WTC11 (cell line): ENCODE data around the gene C17orf113. TPM values are rescaled to one million over a fixed set of nuclear protein-coding genes. Genes with fewer than 3 reads are reported as not detected.
A peak's percentile ranks its signal among the peaks of the same experiment; 100 is the strongest.

ENCODE experiments used
- ATAC-seq: fragments of 200-7000 bp; cut with Tn5 transposase; 2 replicates; pipeline ENCODE4 v1.10.0; 2021; ENCODE audit warnings: mild to moderate bottlenecking, moderate library complexity
- CTCF ChIA-PET: fragments of 300-600 bp; sonication (Branson Sonifier 250); formaldehyde crosslinking; loops from one replicate; lab custom pipeline; 2021; ENCODE audit warnings: antibody characterized with exemption; lab: Charles Lee
- POLR2A ChIA-PET: fragments of 350-600 bp; sonication (Branson Sonifier 250); formaldehyde crosslinking; loops from one replicate; lab custom pipeline; 2021; ENCODE audit warnings: antibody characterized with exemption; lab: Charles Lee
- DNase-seq: peaks from one replicate; pipeline ENCODE4 v3.0.0; 2021; ENCODE audit warnings: low spot score
- H3K27ac Mint-ChIP-seq: 2 replicates; pipeline ENCODE4 v1.8.0; 2021; ENCODE audit warnings: mixed read lengths
- H3K27me3 Mint-ChIP-seq: 2 replicates; pipeline ENCODE4 v1.8.0; 2021; ENCODE audit warnings: low read depth, mild to moderate bottlenecking, moderate library complexity, mixed read lengths
- H3K36me3 Mint-ChIP-seq: 2 replicates; pipeline ENCODE4 v1.8.0; 2021; ENCODE audit warnings: mixed read lengths
- H3K4me1 Mint-ChIP-seq: 2 replicates; pipeline ENCODE4 v1.8.0; 2022; ENCODE audit warnings: mixed read lengths
- H3K4me3 Mint-ChIP-seq: 2 replicates; pipeline ENCODE4 v1.8.0; 2021; ENCODE audit warnings: mild to moderate bottlenecking, moderate library complexity, mixed read lengths
- H3K9me3 Mint-ChIP-seq: 2 replicates; pipeline ENCODE4 v1.8.0; 2021; ENCODE audit warnings: mixed read lengths
- ATF6 ChIP-seq: sonication (generic); formaldehyde crosslinking; IDR thresholded peaks from 2 replicates; pipeline ENCODE4 v1.8.1; 2023; ENCODE audit warnings: mild to moderate bottlenecking, missing genetic modification reagents
- CREB1 ChIP-seq: sonication (generic); formaldehyde crosslinking; IDR thresholded peaks from 2 replicates; pipeline ENCODE4 v1.8.0; 2023; ENCODE audit warnings: mild to moderate bottlenecking, missing genetic modification reagents
- E2F1 ChIP-seq: sonication (generic); formaldehyde crosslinking; IDR thresholded peaks from 2 replicates; pipeline ENCODE4 v1.8.0; 2022; ENCODE audit warnings: mild to moderate bottlenecking, missing genetic modification reagents
- NR1H2 ChIP-seq: sonication (generic); formaldehyde crosslinking; IDR thresholded peaks from 2 replicates; pipeline ENCODE4 v1.9.0; 2021; ENCODE audit warnings: mild to moderate bottlenecking, moderate library complexity, missing genetic modification reagents
- NR3C1 ChIP-seq: sonication (generic); formaldehyde crosslinking; conservative IDR thresholded peaks from 2 replicates; pipeline ENCODE4 v1.8.1; 2023; ENCODE audit warnings: low read depth, mild to moderate bottlenecking, missing genetic modification reagents
- PREB ChIP-seq: sonication (generic); formaldehyde crosslinking; IDR thresholded peaks from 2 replicates; pipeline ENCODE4 v1.8.1; 2022; ENCODE audit warnings: mild to moderate bottlenecking, missing genetic modification reagents, moderate library complexity, borderline replicate concordance
- RELA ChIP-seq: sonication (generic); formaldehyde crosslinking; IDR thresholded peaks from 2 replicates; pipeline ENCODE4 v1.8.1; 2022; ENCODE audit warnings: missing genetic modification reagents, mild to moderate bottlenecking, borderline replicate concordance
- ZBTB43 ChIP-seq: sonication (generic); formaldehyde crosslinking; IDR thresholded peaks from 2 replicates; pipeline ENCODE4 v1.8.1; 2023; ENCODE audit warnings: mild to moderate bottlenecking, missing genetic modification reagents
- ZMAT4 ChIP-seq: fragments of 250-450 bp; sonication (Bioruptor Pico); IDR thresholded peaks from 2 replicates; pipeline ENCODE4 v1.9.0; 2021; ENCODE audit warnings: mild to moderate bottlenecking
- total RNA-seq: library from RNA; stranded (reverse); gene quantifications from 3 replicates; pipeline ENCODE4 v1.2.3, GENCODE V29; 2021
- TF ChIP-seq, protein P1 (sequence below): sonication (generic); formaldehyde crosslinking; IDR thresholded peaks from 2 replicates; pipeline ENCODE4 v1.8.0; 2022; ENCODE audit warnings: mild to moderate bottlenecking, missing genetic modification reagents
- TF ChIP-seq, protein P2 (sequence below): fragments of 250-450 bp; sonication (Bioruptor Pico); IDR thresholded peaks from 2 replicates; pipeline ENCODE4 v1.9.0; 2021; ENCODE audit warnings: moderate library complexity, mild to moderate bottlenecking, inconsistent platforms, borderline replicate concordance
- TF ChIP-seq, protein P3 (sequence below): sonication (generic); formaldehyde crosslinking; IDR thresholded peaks from 2 replicates; pipeline ENCODE4 v1.8.0; 2023; ENCODE audit warnings: missing genetic modification reagents, mild to moderate bottlenecking, borderline replicate concordance

The C17orf113 gene
- total RNA-seq, 1 experiment from 2014 or later = 1.9 TPM

GRCh38 chr17:42051013-42051400, 606 bp upstream of the C17orf113 start (continued):
- TF ChIP-seq, protein P1, sequence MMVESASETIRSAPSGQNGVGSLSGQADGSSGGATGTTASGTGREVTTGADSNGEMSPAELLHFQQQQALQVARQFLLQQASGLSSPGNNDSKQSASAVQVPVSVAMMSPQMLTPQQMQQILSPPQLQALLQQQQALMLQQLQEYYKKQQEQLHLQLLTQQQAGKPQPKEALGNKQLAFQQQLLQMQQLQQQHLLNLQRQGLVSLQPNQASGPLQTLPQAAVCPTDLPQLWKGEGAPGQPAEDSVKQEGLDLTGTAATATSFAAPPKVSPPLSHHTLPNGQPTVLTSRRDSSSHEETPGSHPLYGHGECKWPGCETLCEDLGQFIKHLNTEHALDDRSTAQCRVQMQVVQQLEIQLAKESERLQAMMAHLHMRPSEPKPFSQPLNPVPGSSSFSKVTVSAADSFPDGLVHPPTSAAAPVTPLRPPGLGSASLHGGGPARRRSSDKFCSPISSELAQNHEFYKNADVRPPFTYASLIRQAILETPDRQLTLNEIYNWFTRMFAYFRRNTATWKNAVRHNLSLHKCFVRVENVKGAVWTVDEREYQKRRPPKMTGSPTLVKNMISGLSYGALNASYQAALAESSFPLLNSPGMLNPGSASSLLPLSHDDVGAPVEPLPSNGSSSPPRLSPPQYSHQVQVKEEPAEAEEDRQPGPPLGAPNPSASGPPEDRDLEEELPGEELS (CRISPR knock-in tag) = no peak
- TF ChIP-seq CREB1 (CRISPR knock-in tag) = no peak

GRCh38 chr17:42049834-42050392, 488 bp downstream of the C17orf113 start:
- Mint-ChIP-seq H3K27me3 (peaks cover 9% of the 10 kb centered on the region), H3K4me1 (peaks cover 40% of the 10 kb centered on the region), H3K9me3 (no peaks in the 10 kb centered on the region), H3K27ac (no peak overlapping the region), H3K36me3 (no peaks in the 10 kb centered on the region), H3K4me3 (peak overlapping the region; percentile 71)
- ATAC-seq (peak; percentile 5; the same call in 1 of the 2 replicates), DNase-seq (no peak)
- CTCF ChIA-PET = interaction anchor here (0.9 to 1.4 kb wide), 4 partner anchors 9 to 51 kb away, joined by 3 to 8 read pairs (median 6); partner anchors contain the start of gene NKIRAS2
- 0 out of 2 replicates have a peak, but pooled peaks have one; percentile 31 for TF ChIP-seq ZBTB43 (CRISPR knock-in tag)
- TF ChIP-seq NR3C1 = no peak
- POLR2A ChIA-PET = interaction anchor here (1.7 kb wide), 1 partner anchor 10 kb away, joined by 6 read pairs; no protein-coding TSS in a partner anchor

DNA sequence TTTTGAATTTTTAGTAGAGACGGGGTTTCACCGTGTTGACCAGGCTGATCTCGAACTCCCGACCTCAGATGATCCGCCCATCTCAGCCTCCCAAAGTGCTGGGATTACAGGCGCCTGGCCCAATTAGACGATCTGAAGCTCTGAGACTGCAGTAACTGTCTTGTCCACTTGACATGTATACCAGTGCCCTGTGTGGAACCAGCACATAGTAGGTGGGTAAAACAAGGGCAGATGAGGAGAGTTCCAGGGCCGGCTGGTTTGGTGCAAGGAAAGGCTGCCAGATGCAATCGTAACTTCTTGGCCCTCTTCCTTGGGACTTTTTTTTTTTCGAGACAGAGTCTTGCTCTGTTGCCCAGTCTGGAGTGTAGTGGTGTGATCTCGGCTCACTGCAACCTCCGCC, 3.1 kb downstream of the C17orf113 start:
- H3K27ac Mint-ChIP-seq = no peak overlapping the region
- DNase-seq (no peak), ATAC-seq (no peak)
- H3K36me3 Mint-ChIP-seq = no peaks in the 10 kb centered on the region
- no peaks in the 10 kb centered on the region for H3K9me3 Mint-ChIP-seq
- H3K4me1 Mint-ChIP-seq = peaks cover 17% of the 10 kb centered on the region
- ChIA-PET CTCF (interaction anchor here (1.1 kb wide), 1 partner anchor 27 kb away, joined by 3 read pairs; the partner anchor contains the start of gene NKIRAS2), POLR2A (no interaction called here)
- H3K27me3 Mint-ChIP-seq = peaks cover 9% of the 10 kb centered on the region
- no peak overlapping the region for H3K4me3 Mint-ChIP-seq
- TF ChIP-seq, protein P2, sequence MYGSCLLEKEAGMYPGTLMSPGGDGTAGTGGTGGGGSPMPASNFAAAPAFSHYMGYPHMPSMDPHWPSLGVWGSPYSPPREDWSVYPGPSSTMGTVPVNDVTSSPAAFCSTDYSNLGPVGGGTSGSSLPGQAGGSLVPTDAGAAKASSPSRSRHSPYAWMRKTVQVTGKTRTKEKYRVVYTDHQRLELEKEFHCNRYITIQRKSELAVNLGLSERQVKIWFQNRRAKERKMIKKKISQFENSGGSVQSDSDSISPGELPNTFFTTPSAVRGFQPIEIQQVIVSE (CRISPR knock-in tag) = no peak
- TF ChIP-seq CREB1 (CRISPR knock-in tag) (no peak), NR1H2 (CRISPR knock-in tag) (no peak), ZMAT4 (CRISPR knock-in tag) (no peak), RELA (CRISPR knock-in tag) (no peak), ATF6 (CRISPR knock-in tag) (no peak), E2F1 (CRISPR knock-in tag) (no peak), PREB (CRISPR knock-in tag) (no peak)
- TF ChIP-seq, protein P3, sequence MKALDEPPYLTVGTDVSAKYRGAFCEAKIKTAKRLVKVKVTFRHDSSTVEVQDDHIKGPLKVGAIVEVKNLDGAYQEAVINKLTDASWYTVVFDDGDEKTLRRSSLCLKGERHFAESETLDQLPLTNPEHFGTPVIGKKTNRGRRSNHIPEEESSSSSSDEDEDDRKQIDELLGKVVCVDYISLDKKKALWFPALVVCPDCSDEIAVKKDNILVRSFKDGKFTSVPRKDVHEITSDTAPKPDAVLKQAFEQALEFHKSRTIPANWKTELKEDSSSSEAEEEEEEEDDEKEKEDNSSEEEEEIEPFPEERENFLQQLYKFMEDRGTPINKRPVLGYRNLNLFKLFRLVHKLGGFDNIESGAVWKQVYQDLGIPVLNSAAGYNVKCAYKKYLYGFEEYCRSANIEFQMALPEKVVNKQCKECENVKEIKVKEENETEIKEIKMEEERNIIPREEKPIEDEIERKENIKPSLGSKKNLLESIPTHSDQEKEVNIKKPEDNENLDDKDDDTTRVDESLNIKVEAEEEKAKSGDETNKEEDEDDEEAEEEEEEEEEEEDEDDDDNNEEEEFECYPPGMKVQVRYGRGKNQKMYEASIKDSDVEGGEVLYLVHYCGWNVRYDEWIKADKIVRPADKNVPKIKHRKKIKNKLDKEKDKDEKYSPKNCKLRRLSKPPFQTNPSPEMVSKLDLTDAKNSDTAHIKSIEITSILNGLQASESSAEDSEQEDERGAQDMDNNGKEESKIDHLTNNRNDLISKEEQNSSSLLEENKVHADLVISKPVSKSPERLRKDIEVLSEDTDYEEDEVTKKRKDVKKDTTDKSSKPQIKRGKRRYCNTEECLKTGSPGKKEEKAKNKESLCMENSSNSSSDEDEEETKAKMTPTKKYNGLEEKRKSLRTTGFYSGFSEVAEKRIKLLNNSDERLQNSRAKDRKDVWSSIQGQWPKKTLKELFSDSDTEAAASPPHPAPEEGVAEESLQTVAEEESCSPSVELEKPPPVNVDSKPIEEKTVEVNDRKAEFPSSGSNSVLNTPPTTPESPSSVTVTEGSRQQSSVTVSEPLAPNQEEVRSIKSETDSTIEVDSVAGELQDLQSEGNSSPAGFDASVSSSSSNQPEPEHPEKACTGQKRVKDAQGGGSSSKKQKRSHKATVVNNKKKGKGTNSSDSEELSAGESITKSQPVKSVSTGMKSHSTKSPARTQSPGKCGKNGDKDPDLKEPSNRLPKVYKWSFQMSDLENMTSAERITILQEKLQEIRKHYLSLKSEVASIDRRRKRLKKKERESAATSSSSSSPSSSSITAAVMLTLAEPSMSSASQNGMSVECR = no peak
